WTC11 (cell line): ENCODE results near the gene SNX24. TPM values are rescaled to one million over a fixed set of nuclear protein-coding genes. Genes with fewer than 3 reads are reported as not detected.

Source experiments
- ATAC-seq: fragments of 200-7000 bp; cut with Tn5 transposase; 2 replicates; pipeline ENCODE4 v1.10.0; 2021; ENCODE audit warnings: mild to moderate bottlenecking, moderate library complexity
- CTCF ChIA-PET: fragments of 300-600 bp; sonication (Branson Sonifier 250); formaldehyde crosslinking; loops from one replicate; lab custom pipeline; 2021; ENCODE audit warnings: antibody characterized with exemption; lab: Charles Lee
- POLR2A ChIA-PET: fragments of 350-600 bp; sonication (Branson Sonifier 250); formaldehyde crosslinking; loops from one replicate; lab custom pipeline; 2021; ENCODE audit warnings: antibody characterized with exemption; lab: Charles Lee
- DNase-seq: peaks from one replicate; pipeline ENCODE4 v3.0.0; 2021; ENCODE audit warnings: low spot score
- H3K27ac Mint-ChIP-seq: 2 replicates; pipeline ENCODE4 v1.8.0; 2021; ENCODE audit warnings: mixed read lengths
- H3K27me3 Mint-ChIP-seq: 2 replicates; pipeline ENCODE4 v1.8.0; 2021; ENCODE audit warnings: low read depth, mild to moderate bottlenecking, moderate library complexity, mixed read lengths
- H3K36me3 Mint-ChIP-seq: 2 replicates; pipeline ENCODE4 v1.8.0; 2021; ENCODE audit warnings: mixed read lengths
- H3K4me1 Mint-ChIP-seq: 2 replicates; pipeline ENCODE4 v1.8.0; 2022; ENCODE audit warnings: mixed read lengths
- H3K4me3 Mint-ChIP-seq: 2 replicates; pipeline ENCODE4 v1.8.0; 2021; ENCODE audit warnings: mild to moderate bottlenecking, moderate library complexity, mixed read lengths
- H3K9me3 Mint-ChIP-seq: 2 replicates; pipeline ENCODE4 v1.8.0; 2021; ENCODE audit warnings: mixed read lengths
- CBFB ChIP-seq: sonication (generic); formaldehyde crosslinking; IDR thresholded peaks from 2 replicates; pipeline ENCODE4 v1.8.1; 2022; ENCODE audit warnings: mild to moderate bottlenecking, low read depth, missing genetic modification reagents
- FOXP1 ChIP-seq: sonication (generic); formaldehyde crosslinking; IDR thresholded peaks from 2 replicates; pipeline ENCODE4 v1.8.0; 2022; ENCODE audit warnings: missing genetic modification reagents, mild to moderate bottlenecking, moderate library complexity, borderline replicate concordance
- GABPB1 ChIP-seq: sonication (generic); formaldehyde crosslinking; IDR thresholded peaks from 2 replicates; pipeline ENCODE4 v1.8.1; 2023; ENCODE audit warnings: mild to moderate bottlenecking, missing genetic modification reagents
- GTF2I ChIP-seq: fragments of 250-450 bp; sonication (Bioruptor Pico); conservative IDR thresholded peaks from 2 replicates; pipeline ENCODE4 v1.4.0; 2021; ENCODE audit warnings: mild to moderate bottlenecking
- IRF2 ChIP-seq: sonication (generic); formaldehyde crosslinking; IDR thresholded peaks from 2 replicates; pipeline ENCODE4 v1.8.0; 2022; ENCODE audit warnings: low read depth, missing genetic modification reagents, borderline replicate concordance
- JUN ChIP-seq: sonication (generic); formaldehyde crosslinking; IDR thresholded peaks from 2 replicates; pipeline ENCODE4 v1.8.0; 2023; ENCODE audit warnings: mild to moderate bottlenecking, missing genetic modification reagents
- NR2C2 ChIP-seq: sonication (generic); formaldehyde crosslinking; IDR thresholded peaks from 2 replicates; pipeline ENCODE4 v1.8.0; 2022; ENCODE audit warnings: mild to moderate bottlenecking, missing genetic modification reagents
- NR3C1 ChIP-seq: sonication (generic); formaldehyde crosslinking; conservative IDR thresholded peaks from 2 replicates; pipeline ENCODE4 v1.8.1; 2023; ENCODE audit warnings: low read depth, mild to moderate bottlenecking, missing genetic modification reagents
- OVOL2 ChIP-seq: fragments of 250-450 bp; sonication (Bioruptor Pico); IDR thresholded peaks from 2 replicates; pipeline ENCODE4 v1.9.0; 2021; ENCODE audit warnings: mild to moderate bottlenecking, borderline replicate concordance
- PRRX2 ChIP-seq: fragments of 250-450 bp; sonication (Bioruptor Pico); IDR thresholded peaks from 2 replicates; pipeline ENCODE4 v1.8.0; 2021; ENCODE audit warnings: mild to moderate bottlenecking
- RELA ChIP-seq: sonication (generic); formaldehyde crosslinking; IDR thresholded peaks from 2 replicates; pipeline ENCODE4 v1.8.1; 2022; ENCODE audit warnings: missing genetic modification reagents, mild to moderate bottlenecking, borderline replicate concordance
- SP1 ChIP-seq: sonication (generic); formaldehyde crosslinking; conservative IDR thresholded peaks from 2 replicates; pipeline ENCODE4 v1.8.1; 2022; ENCODE audit warnings: missing genetic modification reagents
- TEAD4 ChIP-seq: sonication (generic); formaldehyde crosslinking; IDR thresholded peaks from 2 replicates; pipeline ENCODE4 v1.8.0; 2022; ENCODE audit warnings: mild to moderate bottlenecking, missing genetic modification reagents
- ZNF263 ChIP-seq: sonication (generic); formaldehyde crosslinking; IDR thresholded peaks from 2 replicates; pipeline ENCODE4 v1.8.1; 2022; ENCODE audit warnings: low read depth, mild to moderate bottlenecking, moderate library complexity, missing genetic modification reagents
- total RNA-seq: library from RNA; stranded (reverse); gene quantifications from 3 replicates; pipeline ENCODE4 v1.2.3, GENCODE V29; 2021
- TF ChIP-seq, protein P1 (sequence below): sonication (generic); formaldehyde crosslinking; IDR thresholded peaks from 2 replicates; pipeline ENCODE4 v1.8.0; 2022; ENCODE audit warnings: mild to moderate bottlenecking, missing genetic modification reagents
- TF ChIP-seq, protein P2 (sequence below): sonication (generic); formaldehyde crosslinking; IDR thresholded peaks from 2 replicates; pipeline ENCODE4 v1.8.0; 2023; ENCODE audit warnings: missing genetic modification reagents, mild to moderate bottlenecking, borderline replicate concordance
- TF ChIP-seq, protein P3 (sequence below): sonication (generic); formaldehyde crosslinking; IDR thresholded peaks from 2 replicates; pipeline ENCODE4 v1.8.1; 2023; ENCODE audit warnings: mild to moderate bottlenecking, moderate library complexity, missing genetic modification reagents
- TF ChIP-seq, protein P4 (sequence below): sonication (generic); formaldehyde crosslinking; IDR thresholded peaks from 2 replicates; pipeline ENCODE4 v1.8.1; 2023; ENCODE audit warnings: mild to moderate bottlenecking, missing genetic modification reagents, borderline replicate concordance
- TF ChIP-seq, protein P5 (sequence below): sonication (generic); formaldehyde crosslinking; IDR thresholded peaks from 2 replicates; pipeline ENCODE4 v1.8.1; 2023; ENCODE audit warnings: mild to moderate bottlenecking, missing genetic modification reagents, moderate library complexity
- TF ChIP-seq, protein P6 (sequence below): sonication (generic); formaldehyde crosslinking; IDR thresholded peaks from 2 replicates; pipeline ENCODE4 v1.8.1; 2022; ENCODE audit warnings: mild to moderate bottlenecking, moderate library complexity, missing genetic modification reagents
- TF ChIP-seq, protein P7 (sequence below): sonication (generic); formaldehyde crosslinking; IDR thresholded peaks from 2 replicates; pipeline ENCODE4 v1.8.1; 2023; ENCODE audit warnings: mild to moderate bottlenecking, missing genetic modification reagents, moderate library complexity

The SNX24 gene
- total RNA-seq, 1 experiment from 2014 or later: 15.5 TPM

DNA sequence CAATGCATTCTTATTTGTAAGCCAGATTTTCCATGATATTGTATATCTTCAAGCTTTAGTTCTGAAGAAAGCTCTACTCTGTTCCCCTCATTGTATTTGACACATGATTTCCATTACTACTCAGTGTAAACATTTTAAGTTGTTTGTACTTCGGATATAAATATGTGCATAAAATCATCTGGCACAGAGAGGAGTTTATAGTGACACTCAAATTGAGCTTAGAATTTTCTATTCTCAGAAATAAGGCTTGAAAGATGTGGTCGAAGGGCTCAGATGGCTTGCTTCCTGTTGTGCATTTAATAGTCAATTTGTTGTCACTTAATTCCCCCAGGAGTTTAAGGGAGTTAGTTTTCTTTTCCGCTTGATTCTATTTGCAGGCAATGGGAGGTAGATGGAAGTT is 102.4 kb downstream of the SNX24 start:
- ChIA-PET POLR2A (no interaction called here), CTCF (no interaction called here)
- Mint-ChIP-seq H3K27ac (no peak overlapping the region), H3K4me3 (no peak overlapping the region), H3K36me3 (no peaks in the 10 kb centered on the region)
- TF ChIP-seq, protein P1, sequence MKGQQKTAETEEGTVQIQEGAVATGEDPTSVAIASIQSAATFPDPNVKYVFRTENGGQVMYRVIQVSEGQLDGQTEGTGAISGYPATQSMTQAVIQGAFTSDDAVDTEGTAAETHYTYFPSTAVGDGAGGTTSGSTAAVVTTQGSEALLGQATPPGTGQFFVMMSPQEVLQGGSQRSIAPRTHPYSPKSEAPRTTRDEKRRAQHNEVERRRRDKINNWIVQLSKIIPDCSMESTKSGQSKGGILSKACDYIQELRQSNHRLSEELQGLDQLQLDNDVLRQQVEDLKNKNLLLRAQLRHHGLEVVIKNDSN: no peak
- TF ChIP-seq, protein P2, sequence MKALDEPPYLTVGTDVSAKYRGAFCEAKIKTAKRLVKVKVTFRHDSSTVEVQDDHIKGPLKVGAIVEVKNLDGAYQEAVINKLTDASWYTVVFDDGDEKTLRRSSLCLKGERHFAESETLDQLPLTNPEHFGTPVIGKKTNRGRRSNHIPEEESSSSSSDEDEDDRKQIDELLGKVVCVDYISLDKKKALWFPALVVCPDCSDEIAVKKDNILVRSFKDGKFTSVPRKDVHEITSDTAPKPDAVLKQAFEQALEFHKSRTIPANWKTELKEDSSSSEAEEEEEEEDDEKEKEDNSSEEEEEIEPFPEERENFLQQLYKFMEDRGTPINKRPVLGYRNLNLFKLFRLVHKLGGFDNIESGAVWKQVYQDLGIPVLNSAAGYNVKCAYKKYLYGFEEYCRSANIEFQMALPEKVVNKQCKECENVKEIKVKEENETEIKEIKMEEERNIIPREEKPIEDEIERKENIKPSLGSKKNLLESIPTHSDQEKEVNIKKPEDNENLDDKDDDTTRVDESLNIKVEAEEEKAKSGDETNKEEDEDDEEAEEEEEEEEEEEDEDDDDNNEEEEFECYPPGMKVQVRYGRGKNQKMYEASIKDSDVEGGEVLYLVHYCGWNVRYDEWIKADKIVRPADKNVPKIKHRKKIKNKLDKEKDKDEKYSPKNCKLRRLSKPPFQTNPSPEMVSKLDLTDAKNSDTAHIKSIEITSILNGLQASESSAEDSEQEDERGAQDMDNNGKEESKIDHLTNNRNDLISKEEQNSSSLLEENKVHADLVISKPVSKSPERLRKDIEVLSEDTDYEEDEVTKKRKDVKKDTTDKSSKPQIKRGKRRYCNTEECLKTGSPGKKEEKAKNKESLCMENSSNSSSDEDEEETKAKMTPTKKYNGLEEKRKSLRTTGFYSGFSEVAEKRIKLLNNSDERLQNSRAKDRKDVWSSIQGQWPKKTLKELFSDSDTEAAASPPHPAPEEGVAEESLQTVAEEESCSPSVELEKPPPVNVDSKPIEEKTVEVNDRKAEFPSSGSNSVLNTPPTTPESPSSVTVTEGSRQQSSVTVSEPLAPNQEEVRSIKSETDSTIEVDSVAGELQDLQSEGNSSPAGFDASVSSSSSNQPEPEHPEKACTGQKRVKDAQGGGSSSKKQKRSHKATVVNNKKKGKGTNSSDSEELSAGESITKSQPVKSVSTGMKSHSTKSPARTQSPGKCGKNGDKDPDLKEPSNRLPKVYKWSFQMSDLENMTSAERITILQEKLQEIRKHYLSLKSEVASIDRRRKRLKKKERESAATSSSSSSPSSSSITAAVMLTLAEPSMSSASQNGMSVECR (CRISPR knock-in tag): no peak
- TF ChIP-seq TEAD4 (CRISPR knock-in tag) (no peak), JUN (CRISPR knock-in tag) (no peak)
- TF ChIP-seq, all 79 proteins: peak for 0
- ATAC-seq (no peak), DNase-seq (no peak)
- Mint-ChIP-seq H3K9me3 (no peaks in the 10 kb centered on the region), H3K4me1 (peaks cover 22% of the 10 kb centered on the region), H3K27me3 (no peaks in the 10 kb centered on the region)

DNA sequence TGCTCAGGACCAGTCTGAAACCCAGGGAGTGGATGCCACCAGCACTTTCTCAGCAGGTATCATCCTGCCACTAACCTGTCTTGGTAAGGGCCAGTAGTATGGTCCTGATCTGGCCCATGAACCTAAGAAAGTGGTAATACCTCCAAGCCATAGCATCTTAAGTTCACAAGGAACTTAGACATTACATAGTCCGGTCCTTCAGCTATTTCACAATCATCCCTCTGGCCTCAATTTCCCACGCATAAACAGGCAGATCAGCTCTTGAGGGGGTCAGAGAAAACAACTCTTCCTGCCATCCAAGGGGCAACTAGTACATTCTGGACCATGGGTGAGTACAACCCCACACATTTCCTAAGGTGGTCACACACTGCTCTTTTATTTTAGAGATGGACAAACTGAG is 102.9 kb downstream of the SNX24 start:
- H3K4me3 Mint-ChIP-seq: no peak overlapping the region

DNA sequence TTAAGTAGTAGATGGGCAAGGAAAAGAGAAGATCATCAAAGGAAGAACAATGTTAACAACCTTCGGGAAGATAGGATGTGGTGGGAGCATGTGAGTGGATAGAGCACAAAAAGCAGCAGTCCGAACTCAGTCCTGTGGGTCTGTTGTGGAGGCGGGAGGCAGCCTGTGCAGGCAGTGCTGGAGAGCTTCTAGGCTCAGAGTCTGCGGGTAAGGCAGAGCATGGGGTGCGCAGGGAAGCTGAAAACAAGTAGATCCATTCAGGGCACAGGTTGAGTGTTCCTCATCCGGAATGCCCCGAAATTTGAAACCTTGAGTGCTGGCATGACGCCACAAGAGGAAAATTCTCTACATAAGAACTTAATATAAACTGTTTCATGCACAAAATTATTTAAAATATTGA is 106.2 kb downstream of the SNX24 start:
- ChIA-PET POLR2A (no interaction called here), CTCF (no interaction called here)
- ATAC-seq: peak; percentile 83
- DNase-seq: no peak
- H3K36me3 Mint-ChIP-seq: no peaks in the 10 kb centered on the region
- no peak overlapping the region; the same call in 1 of the 2 replicates for H3K27ac Mint-ChIP-seq
- H3K9me3 Mint-ChIP-seq: no peaks in the 10 kb centered on the region
- H3K4me3 Mint-ChIP-seq: no peak overlapping the region
- peaks cover 15% of the 10 kb centered on the region for H3K4me1 Mint-ChIP-seq
- H3K27me3 Mint-ChIP-seq: no peaks in the 10 kb centered on the region
- TF ChIP-seq NR3C1 (CRISPR knock-in tag) (no peak), RELA (CRISPR knock-in tag) (no peak), FOXP1 (CRISPR knock-in tag) (no peak), PRRX2 (CRISPR knock-in tag) (no peak), OVOL2 (CRISPR knock-in tag) (no peak)
- TF ChIP-seq, protein P3, sequence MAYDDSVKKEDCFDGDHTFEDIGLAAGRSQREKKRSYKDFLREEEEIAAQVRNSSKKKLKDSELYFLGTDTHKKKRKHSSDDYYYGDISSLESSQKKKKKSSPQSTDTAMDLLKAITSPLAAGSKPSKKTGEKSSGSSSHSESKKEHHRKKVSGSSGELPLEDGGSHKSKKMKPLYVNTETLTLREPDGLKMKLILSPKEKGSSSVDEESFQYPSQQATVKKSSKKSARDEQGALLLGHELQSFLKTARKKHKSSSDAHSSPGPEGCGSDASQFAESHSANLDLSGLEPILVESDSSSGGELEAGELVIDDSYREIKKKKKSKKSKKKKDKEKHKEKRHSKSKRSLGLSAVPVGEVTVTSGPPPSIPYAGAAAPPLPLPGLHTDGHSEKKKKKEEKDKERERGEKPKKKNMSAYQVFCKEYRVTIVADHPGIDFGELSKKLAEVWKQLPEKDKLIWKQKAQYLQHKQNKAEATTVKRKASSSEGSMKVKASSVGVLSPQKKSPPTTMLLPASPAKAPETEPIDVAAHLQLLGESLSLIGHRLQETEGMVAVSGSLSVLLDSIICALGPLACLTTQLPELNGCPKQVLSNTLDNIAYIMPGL: no peak
- TF ChIP-seq, protein P4, sequence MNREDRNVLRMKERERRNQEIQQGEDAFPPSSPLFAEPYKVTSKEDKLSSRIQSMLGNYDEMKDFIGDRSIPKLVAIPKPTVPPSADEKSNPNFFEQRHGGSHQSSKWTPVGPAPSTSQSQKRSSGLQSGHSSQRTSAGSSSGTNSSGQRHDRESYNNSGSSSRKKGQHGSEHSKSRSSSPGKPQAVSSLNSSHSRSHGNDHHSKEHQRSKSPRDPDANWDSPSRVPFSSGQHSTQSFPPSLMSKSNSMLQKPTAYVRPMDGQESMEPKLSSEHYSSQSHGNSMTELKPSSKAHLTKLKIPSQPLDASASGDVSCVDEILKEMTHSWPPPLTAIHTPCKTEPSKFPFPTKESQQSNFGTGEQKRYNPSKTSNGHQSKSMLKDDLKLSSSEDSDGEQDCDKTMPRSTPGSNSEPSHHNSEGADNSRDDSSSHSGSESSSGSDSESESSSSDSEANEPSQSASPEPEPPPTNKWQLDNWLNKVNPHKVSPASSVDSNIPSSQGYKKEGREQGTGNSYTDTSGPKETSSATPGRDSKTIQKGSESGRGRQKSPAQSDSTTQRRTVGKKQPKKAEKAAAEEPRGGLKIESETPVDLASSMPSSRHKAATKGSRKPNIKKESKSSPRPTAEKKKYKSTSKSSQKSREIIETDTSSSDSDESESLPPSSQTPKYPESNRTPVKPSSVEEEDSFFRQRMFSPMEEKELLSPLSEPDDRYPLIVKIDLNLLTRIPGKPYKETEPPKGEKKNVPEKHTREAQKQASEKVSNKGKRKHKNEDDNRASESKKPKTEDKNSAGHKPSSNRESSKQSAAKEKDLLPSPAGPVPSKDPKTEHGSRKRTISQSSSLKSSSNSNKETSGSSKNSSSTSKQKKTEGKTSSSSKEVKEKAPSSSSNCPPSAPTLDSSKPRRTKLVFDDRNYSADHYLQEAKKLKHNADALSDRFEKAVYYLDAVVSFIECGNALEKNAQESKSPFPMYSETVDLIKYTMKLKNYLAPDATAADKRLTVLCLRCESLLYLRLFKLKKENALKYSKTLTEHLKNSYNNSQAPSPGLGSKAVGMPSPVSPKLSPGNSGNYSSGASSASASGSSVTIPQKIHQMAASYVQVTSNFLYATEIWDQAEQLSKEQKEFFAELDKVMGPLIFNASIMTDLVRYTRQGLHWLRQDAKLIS (CRISPR knock-in tag): no peak

More for the DNA sequence above, 102.9 kb downstream of the SNX24 start:
- H3K36me3 Mint-ChIP-seq: no peaks in the 10 kb centered on the region
- no peak for DNase-seq
- TF ChIP-seq, protein P5, sequence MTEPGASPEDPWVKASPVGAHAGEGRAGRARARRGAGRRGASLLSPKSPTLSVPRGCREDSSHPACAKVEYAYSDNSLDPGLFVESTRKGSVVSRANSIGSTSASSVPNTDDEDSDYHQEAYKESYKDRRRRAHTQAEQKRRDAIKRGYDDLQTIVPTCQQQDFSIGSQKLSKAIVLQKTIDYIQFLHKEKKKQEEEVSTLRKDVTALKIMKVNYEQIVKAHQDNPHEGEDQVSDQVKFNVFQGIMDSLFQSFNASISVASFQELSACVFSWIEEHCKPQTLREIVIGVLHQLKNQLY (CRISPR knock-in tag): no peak
- TF ChIP-seq GABPB1 (CRISPR knock-in tag) (no peak), CBFB (CRISPR knock-in tag) (no peak), SP1 (CRISPR knock-in tag) (no peak), IRF2 (CRISPR knock-in tag) (no peak), ZNF263 (CRISPR knock-in tag) (no peak), GTF2I (CRISPR knock-in tag) (no peak), NR2C2 (no peak), TEAD4 (CRISPR knock-in tag) (no peak)
- TF ChIP-seq, protein P6, sequence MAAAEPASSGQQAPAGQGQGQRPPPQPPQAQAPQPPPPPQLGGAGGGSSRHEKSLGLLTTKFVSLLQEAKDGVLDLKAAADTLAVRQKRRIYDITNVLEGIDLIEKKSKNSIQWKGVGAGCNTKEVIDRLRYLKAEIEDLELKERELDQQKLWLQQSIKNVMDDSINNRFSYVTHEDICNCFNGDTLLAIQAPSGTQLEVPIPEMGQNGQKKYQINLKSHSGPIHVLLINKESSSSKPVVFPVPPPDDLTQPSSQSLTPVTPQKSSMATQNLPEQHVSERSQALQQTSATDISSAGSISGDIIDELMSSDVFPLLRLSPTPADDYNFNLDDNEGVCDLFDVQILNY (CRISPR knock-in tag): no peak
- TF ChIP-seq, protein P7, sequence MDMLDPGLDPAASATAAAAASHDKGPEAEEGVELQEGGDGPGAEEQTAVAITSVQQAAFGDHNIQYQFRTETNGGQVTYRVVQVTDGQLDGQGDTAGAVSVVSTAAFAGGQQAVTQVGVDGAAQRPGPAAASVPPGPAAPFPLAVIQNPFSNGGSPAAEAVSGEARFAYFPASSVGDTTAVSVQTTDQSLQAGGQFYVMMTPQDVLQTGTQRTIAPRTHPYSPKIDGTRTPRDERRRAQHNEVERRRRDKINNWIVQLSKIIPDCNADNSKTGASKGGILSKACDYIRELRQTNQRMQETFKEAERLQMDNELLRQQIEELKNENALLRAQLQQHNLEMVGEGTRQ (CRISPR knock-in tag): no peak
- ChIA-PET POLR2A (no interaction called here), CTCF (no interaction called here)
- no peaks in the 10 kb centered on the region for H3K27me3 Mint-ChIP-seq
- H3K4me1 Mint-ChIP-seq: peaks cover 17% of the 10 kb centered on the region
- ATAC-seq: no peak; the same call in 1 of the 2 replicates
- no peaks in the 10 kb centered on the region for H3K9me3 Mint-ChIP-seq
- H3K27ac Mint-ChIP-seq: no peak overlapping the region
